Small intestine (tissue), 7 donors: ENCODE data around the gene TSC22D3. TPM values are rescaled to one million over a fixed set of nuclear protein-coding genes. Genes with fewer than 3 reads are reported as not detected.

Experiments
- DNase-seq, 2 donors: peaks; one replicate each; pipeline versions ENCODE4 v3.0.0 to v3.0.0-alpha.2; 2013
- FAIRE-seq: peaks from 2 replicates; lab custom pipeline; 2012; peaks lifted over from hg19 to GRCh38; lab: Jason Lieb, UNC
- H3K27ac ChIP-seq, 3 donors: one replicate each; pipeline ENCODE4 v1.5.1; 2013; ENCODE audit warnings: low read length in 2 of 3, mild to moderate bottlenecking in 2 of 3, control low read depth in 1 of 3, inconsistent platforms in 1 of 3, low read depth in 1 of 3, moderate library complexity in 1 of 3
- H3K27me3 ChIP-seq, 3 donors: one replicate each; pipeline ENCODE4 v1.6.1; 2013; ENCODE audit warnings: low read length in 3 of 3, inconsistent platforms in 1 of 3; ENCODE audit not compliant: control insufficient read depth in 3 of 3, insufficient read depth in 3 of 3
- H3K36me3 ChIP-seq, 3 donors: one replicate each; pipeline ENCODE4 v1.6.1; 2013; ENCODE audit warnings: low read length in 3 of 3, inconsistent platforms in 1 of 3, low read depth in 1 of 3, mild to moderate bottlenecking in 1 of 3, moderate library complexity in 1 of 3; ENCODE audit not compliant: control insufficient read depth in 3 of 3, insufficient read depth in 2 of 3
- H3K4me1 ChIP-seq, 3 donors: one replicate each; pipeline ENCODE4 v1.6.1; 2013; ENCODE audit warnings: low read length in 2 of 3, inconsistent platforms in 1 of 3, low read depth in 1 of 3, mild to moderate bottlenecking in 1 of 3, moderate library complexity in 1 of 3; ENCODE audit not compliant: control insufficient read depth in 3 of 3, insufficient read depth in 2 of 3
- H3K4me3 ChIP-seq, 3 donors: one replicate each; pipeline ENCODE4 v1.5.1; 2013; ENCODE audit warnings: low read length in 3 of 3, control low read depth in 1 of 3, inconsistent platforms in 1 of 3, low read depth in 1 of 3, mild to moderate bottlenecking in 1 of 3, moderate library complexity in 1 of 3
- H3K9me3 ChIP-seq, 2 donors: one replicate each; pipeline ENCODE4 v1.6.1; 2013; ENCODE audit warnings: low read depth in 1 of 2, low read length in 1 of 2; ENCODE audit not compliant: control insufficient read depth in 2 of 2, insufficient read depth in 1 of 2
- WGBS, 3 donors: extraction: QIAGEN DNeasy Blood & Tissue Kit; methylation state at CpG; one replicate each; pipeline ENCODE4 v1.1.7; 2013; 5-methylcytosine and 5-hydroxymethylcytosine counted together
- polyA plus RNA-seq, 4 donors: library from polyadenylated mRNA; stranded (reverse) in 3 of 4; unstranded in 1 of 4; fragments of 200-250 nt in 3 of 4; fragments of 120-200 nt in 1 of 4; gene quantifications; one replicate each; pipeline versions ENCODE4 v1.2.1 to v1.2.3, GENCODE V29; 2013
- donor health status: healthy with polysubstance abuse.
- donor health status: control.
- donor health status: control.
- donor health status: Bipolar disorder and iron deficiency.
- donor health status: healthy.

The TSC22D3 gene
- polyA plus RNA-seq, 4 donors: 85.6 to 244 (median 120) TPM

- no peak for DNase-seq
- Histone ChIP-seq H3K36me3 (no peaks in the 10 kb centered on the region), H3K4me3 (no peak overlapping the region), H3K4me1 (peaks cover 2 to 47% (median 3%) of the 10 kb centered on the region in 3 donors), H3K27me3 (no peaks in the 10 kb centered on the region), H3K9me3 (no peaks in the 10 kb centered on the region), H3K27ac (peak overlapping the region in 2 of 3 donors; percentile 87 to 94)
- FAIRE-seq: no peak
- 96 to 99% (median 97%) methylated on average over 7 of the region's 7 CpGs for WGBS, 3 donors
Observed at GRCh38 chrX:107743995-107744394, 31.6 kb downstream of the TSC22D3 start.

DNA sequence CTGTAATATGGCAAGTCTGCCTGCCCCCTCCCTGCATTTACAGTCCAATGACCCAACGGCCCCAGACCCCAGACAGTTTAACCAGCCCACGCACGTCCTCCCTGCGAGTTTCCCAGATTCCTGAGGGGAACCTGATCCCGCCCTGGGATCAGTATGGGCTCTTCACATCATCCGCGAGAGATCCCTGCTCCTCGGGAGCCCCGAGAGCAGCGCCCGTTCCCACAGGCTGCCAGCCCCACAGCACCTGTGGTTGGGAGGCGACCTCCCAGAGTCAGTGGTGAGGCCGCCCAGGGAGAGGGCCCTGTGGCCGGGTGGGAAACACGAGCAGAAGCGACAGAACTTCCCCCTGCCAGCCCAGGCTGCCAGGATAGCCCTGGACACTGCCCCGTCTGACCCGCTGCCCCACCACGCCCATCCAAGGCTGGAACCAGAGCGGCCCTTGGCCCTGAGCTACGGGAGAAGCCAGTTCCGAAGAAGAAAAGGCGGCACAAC is 32.8 kb downstream of the TSC22D3 start:
- Histone ChIP-seq H3K4me3 (no peak overlapping the region), H3K27ac (peak overlapping the region; percentile 87 to 94 (median 90)), H3K36me3 (no peaks in the 10 kb centered on the region), H3K4me1 (peaks cover 2 to 41% (median 3%) of the 10 kb centered on the region in 3 donors), H3K9me3 (no peaks in the 10 kb centered on the region), H3K27me3 (no peaks in the 10 kb centered on the region)
- FAIRE-seq (no peak), DNase-seq (peak; percentile 30 to 64)
- WGBS, 3 donors: 19 to 54% (median 41%) methylated on average over 22 to 23 of the region's 23 CpGs

DNA sequence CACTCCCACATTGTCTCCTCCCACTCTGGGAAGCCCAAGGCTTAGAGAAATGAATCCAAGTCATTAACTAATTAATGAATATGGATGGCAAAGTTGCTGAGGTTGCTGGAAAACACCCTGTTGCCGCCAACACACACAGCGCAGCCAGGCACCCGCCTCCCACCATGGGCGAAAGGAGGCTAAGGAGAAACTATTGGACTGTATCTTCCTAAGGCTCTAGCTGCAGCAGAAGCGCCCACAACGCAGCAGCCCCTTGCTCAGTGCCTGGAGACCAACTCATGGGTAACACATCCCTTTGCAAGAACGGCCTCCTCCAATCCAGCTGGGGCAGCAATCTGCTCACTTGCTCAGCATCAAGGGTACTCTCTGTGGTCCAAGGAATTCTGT is 34.2 kb downstream of the TSC22D3 start:
- Histone ChIP-seq H3K27me3 (no peaks in the 10 kb centered on the region), H3K36me3 (no peaks in the 10 kb centered on the region), H3K4me3 (no peak overlapping the region), H3K27ac (peak overlapping the region; percentile 56 to 90 (median 87)), H3K9me3 (no peaks in the 10 kb centered on the region), H3K4me1 (peaks cover 2 to 38% (median 3%) of the 10 kb centered on the region in 3 donors)
- FAIRE-seq (no peak), DNase-seq (no peak)
- 21 to 52% (median 34%) methylated on average over 7 of the region's 7 CpGs for WGBS, 3 donors

GRCh38 chrX:107739541-107739940 is 36.0 kb downstream of the TSC22D3 start:
- 87 to 95% (median 90%) methylated on average over 3 of the region's 3 CpGs for WGBS, 3 donors
- no peak overlapping the region for H3K27ac ChIP-seq

DNA sequence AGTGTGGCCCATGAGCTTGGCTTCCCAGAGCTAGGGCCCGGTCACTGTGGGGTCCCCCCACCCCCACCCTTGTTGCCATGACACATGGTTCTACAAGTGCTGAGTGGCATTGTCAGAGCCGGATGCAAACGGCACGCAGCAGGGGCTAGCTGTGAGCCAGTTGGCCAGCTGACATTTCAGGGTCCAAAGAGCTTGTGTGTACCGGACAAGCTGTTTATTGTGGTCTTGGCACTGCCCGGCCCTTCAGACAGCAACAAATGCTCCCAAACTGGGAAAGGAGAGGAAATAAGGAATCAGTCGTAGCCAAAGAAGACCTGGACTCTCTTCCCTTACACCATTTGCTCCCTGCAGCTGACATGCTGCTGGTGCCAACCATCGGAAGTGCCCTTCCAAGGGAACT is 36.8 kb downstream of the TSC22D3 start:
- no peak overlapping the region for H3K27ac ChIP-seq
- FAIRE-seq: no peak
- 77 to 81% (median 79%) methylated on average over 6 to 8 of the region's 8 CpGs for WGBS, 3 donors

More at GRCh38 chrX:107739541-107739940, 36.0 kb downstream of the TSC22D3 start:
- DNase-seq (no peak), FAIRE-seq (no peak)
- Histone ChIP-seq H3K36me3 (no peaks in the 10 kb centered on the region), H3K9me3 (no peaks in the 10 kb centered on the region), H3K4me1 (peaks cover 0 to 33% (median 2%) of the 10 kb centered on the region in 3 donors), H3K27me3 (no peaks in the 10 kb centered on the region), H3K4me3 (no peak overlapping the region)

DNA sequence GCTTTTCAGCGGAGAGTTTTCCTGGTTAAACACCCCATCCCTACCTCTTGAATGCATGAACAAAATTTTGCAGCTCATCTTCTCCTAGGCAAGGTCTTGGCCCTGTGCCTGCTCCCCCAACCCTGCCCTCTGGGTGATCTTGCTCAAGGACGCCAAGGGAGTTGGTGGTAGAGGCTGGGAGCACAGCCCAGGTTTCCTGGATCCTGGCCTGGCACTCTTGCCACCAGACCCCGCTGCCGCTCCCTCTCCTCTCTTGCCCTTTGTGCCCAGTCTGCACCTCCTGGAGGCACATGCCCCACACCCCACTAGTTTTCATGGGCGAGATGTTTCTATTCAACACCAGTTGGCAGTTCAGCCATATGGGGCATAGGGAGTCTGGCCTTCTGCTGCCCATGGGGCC is 37.3 kb downstream of the TSC22D3 start:
- FAIRE-seq: no peak
- no peaks in the 10 kb centered on the region for H3K36me3 ChIP-seq
- peak in 1 of 2 donors; percentile 42 for DNase-seq
- WGBS, 3 donors: 44 to 78% (median 58%) methylated on average over 3 to 5 of the region's 5 CpGs
- no peak overlapping the region for H3K4me3 ChIP-seq
- peaks cover 0 to 28% (median 5%) of the 10 kb centered on the region in 3 donors for H3K4me1 ChIP-seq
- no peaks in the 10 kb centered on the region for H3K9me3 ChIP-seq
- no peaks in the 10 kb centered on the region for H3K27me3 ChIP-seq
- peak overlapping the region in 1 of 3 donors; percentile 13 for H3K27ac ChIP-seq

More for the DNA sequence above, 36.8 kb downstream of the TSC22D3 start:
- DNase-seq: no peak
- no peaks in the 10 kb centered on the region for H3K27me3 ChIP-seq
- H3K4me1 ChIP-seq: peaks cover 0 to 32% (median 2%) of the 10 kb centered on the region in 3 donors
- no peaks in the 10 kb centered on the region for H3K36me3 ChIP-seq
- H3K4me3 ChIP-seq: no peak overlapping the region
- H3K9me3 ChIP-seq: no peaks in the 10 kb centered on the region

DNA sequence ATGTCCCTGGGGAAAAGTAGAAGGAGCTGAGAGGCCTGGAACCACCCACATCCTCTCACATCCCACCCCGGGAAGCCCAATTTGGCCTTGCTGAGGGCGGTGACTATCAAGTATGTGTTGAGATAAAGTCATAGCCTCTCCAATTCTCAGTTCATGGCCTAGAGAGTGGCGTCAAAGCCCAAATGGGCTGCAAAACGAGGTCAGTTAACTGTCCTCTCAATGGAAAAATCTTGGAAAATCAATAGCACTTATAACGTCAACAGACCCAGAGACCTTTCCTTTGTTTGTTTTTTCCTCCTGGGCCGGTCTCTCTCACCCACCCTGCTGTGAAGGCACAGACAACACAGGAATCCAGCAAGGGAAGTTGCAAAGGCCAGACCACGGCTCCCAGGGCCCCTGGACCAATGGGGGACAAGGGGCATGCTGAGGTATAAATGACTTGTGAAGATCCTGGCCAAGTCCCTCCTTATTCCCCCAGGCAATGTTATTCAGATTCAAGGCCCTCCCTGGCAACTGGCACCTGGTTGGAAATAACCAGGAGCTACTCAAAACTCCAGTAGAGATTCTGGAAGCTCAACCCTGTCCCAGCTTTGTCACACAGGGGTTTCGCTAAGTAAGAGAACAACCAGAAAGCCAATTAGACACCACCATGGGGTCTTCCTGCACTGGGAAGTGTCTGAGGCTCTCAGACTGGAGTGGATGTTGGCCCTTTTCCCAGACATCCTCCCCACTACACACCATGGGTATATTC is 38.6 kb downstream of the TSC22D3 start:
- no peak overlapping the region for H3K4me3 ChIP-seq
- no peaks in the 10 kb centered on the region for H3K27me3 ChIP-seq
- no peaks in the 10 kb centered on the region for H3K9me3 ChIP-seq
- FAIRE-seq (no peak), DNase-seq (no peak)
- H3K27ac ChIP-seq: peak overlapping the region in 1 of 3 donors; percentile 34
- 59 to 62% (median 61%) methylated on average over 8 of the region's 8 CpGs for WGBS, 3 donors
- no peaks in the 10 kb centered on the region for H3K36me3 ChIP-seq
- peaks cover 0 to 24% (median 5%) of the 10 kb centered on the region in 3 donors for H3K4me1 ChIP-seq

DNA sequence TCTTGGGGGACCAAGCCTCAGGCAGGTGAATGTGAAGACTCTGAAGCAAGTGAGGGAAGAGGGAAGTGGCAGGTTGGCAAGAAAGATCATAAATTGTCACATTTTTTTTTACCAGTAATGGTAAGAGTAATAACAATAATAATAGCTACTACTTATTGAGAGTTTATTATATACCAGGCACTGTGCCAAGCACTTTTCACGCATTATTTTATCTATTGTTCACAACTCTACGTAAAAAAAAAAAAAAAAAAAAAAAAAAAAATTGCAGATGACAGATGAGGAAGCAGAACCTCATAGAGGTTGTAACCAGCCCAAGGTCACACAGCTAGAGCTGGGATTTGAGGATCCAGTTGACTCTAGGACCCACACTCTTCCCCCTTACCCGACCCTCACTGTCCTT is 40.9 kb downstream of the TSC22D3 start:
- FAIRE-seq: no peak
- Histone ChIP-seq H3K27me3 (no peaks in the 10 kb centered on the region), H3K36me3 (no peaks in the 10 kb centered on the region), H3K4me3 (no peak overlapping the region), H3K27ac (no peak overlapping the region), H3K4me1 (peaks cover 0 to 18% (median 3%) of the 10 kb centered on the region in 3 donors), H3K9me3 (no peaks in the 10 kb centered on the region)
- WGBS, 3 donors: 38 to 69% (median 41%) methylated on average over 3 of the region's 3 CpGs
- DNase-seq: no peak
